Neural progenitor cell (in vitro differentiated cells): Measurements from ENCODE around the gene RBM8A.

Experiments used
- EZH2 ChIP-seq: fragments of 200-600 bp; sonication (generic); IDR thresholded peaks from 2 replicates; pipeline ENCODE4 v1.6.1; 2017; ENCODE audit warnings: antibody characterized with exemption, mild to moderate bottlenecking, moderate library complexity
- EZH2phosphoT487 ChIP-seq: fragments of 200-600 bp; sonication (generic); IDR thresholded peaks from 2 replicates; pipeline ENCODE4 v1.6.1; 2017; ENCODE audit warnings: antibody characterized with exemption
- TF ChIP-seq, protein P1 (sequence below): fragments of 200-600 bp; sonication (generic); IDR thresholded peaks from 2 replicates; pipeline ENCODE4 v1.5.1; 2017; ENCODE audit warnings: antibody characterized with exemption, mild to moderate bottlenecking

DNA sequence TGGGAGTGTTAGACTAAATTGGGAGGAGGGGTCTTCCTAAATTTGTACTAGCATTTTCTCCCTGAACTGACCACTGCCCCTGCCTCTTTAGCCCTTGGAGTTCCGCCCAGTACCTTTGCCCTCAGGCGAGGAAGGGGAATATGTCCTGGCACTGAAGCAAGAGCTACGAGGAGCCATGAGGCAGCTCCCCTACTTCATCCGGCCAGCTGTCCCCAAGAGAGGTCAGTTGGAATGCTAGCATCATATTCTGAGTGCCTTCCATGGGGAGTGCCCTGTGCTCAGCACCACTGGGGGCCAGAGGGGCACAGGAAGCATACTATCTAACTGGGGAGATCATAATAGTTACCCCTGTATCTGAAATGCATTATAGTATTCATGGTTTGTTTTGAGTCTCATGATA lies 47.9 kb upstream of the RBM8A start:
- TF ChIP-seq, protein P1, sequence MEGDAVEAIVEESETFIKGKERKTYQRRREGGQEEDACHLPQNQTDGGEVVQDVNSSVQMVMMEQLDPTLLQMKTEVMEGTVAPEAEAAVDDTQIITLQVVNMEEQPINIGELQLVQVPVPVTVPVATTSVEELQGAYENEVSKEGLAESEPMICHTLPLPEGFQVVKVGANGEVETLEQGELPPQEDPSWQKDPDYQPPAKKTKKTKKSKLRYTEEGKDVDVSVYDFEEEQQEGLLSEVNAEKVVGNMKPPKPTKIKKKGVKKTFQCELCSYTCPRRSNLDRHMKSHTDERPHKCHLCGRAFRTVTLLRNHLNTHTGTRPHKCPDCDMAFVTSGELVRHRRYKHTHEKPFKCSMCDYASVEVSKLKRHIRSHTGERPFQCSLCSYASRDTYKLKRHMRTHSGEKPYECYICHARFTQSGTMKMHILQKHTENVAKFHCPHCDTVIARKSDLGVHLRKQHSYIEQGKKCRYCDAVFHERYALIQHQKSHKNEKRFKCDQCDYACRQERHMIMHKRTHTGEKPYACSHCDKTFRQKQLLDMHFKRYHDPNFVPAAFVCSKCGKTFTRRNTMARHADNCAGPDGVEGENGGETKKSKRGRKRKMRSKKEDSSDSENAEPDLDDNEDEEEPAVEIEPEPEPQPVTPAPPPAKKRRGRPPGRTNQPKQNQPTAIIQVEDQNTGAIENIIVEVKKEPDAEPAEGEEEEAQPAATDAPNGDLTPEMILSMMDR = no peak
- TF ChIP-seq EZH2 (no peak), EZH2phosphoT487 (no peak)
